ENCODE data around the gene PPP1R3D.

GRCh38 chr20:59935457-59936185, 4.5 kb downstream of the PPP1R3D start:
- TF ChIP-seq POLR2A (IDR thresholded peaks at IDR 0.05; ENCODE audit: low read depth, low read length) (no peak), POLR2AphosphoS5 (IDR thresholded peaks at IDR 0.05; ENCODE audit: low read depth, low read length) (no peak), TAF1 (IDR thresholded peaks at IDR 0.05; ENCODE audit: low read depth, low read length) (no peak), SPI1 (IDR thresholded peaks at IDR 0.05; ENCODE audit: low read depth, low read length) (no peak), POU2F2 (IDR thresholded peaks at IDR 0.05; ENCODE audit: low read depth, low read length) (no peak), PAX5 (IDR thresholded peaks at IDR 0.05; ENCODE audit: insufficient read depth, low read length, severe bottlenecking) (no peak)

Measured in GM12891 (cell line).